GM12864 (cell line): ENCODE data around the gene TMEM200A.

Experiments
- DNase-seq: peaks from one replicate; pipeline ENCODE4 v3.0.0-alpha.2; 2011; ENCODE audit warnings: low read depth
- H3K4me3 ChIP-seq: 2 replicates; pipeline ENCODE4 v1.5.1; 2011; ENCODE audit warnings: mild to moderate bottlenecking, low read depth, low read length, control low read depth
- TF ChIP-seq, protein P1 (sequence below): IDR thresholded peaks from 2 replicates; pipeline ENCODE4 v1.5.1; 2011; ENCODE audit warnings: low read depth, mild to moderate bottlenecking, moderate library complexity, low read length, control low read depth, inconsistent platforms; ENCODE audit errors: missing control alignments

TMEM200A gene

DNA sequence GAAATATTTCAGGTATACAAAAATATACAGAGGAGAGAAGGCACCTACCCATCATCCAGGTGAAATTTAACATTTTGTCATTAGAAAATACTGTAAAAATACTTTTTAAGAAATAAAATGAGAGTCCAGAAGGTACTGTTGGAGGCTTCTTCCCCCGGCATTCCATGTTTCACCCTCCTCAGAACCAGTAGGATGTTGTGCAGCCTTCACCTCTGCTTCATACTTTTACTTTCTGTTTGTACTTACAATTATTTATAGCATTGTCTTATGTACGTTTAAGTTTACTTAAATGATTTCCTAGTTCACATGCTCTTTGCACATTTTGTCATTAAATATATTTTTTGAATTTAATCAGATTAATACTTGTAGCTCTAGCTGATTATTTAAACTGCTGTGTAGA, 30.9 kb downstream of the TMEM200A start:
- no peak overlapping the region for H3K4me3 ChIP-seq
- TF ChIP-seq, protein P1, sequence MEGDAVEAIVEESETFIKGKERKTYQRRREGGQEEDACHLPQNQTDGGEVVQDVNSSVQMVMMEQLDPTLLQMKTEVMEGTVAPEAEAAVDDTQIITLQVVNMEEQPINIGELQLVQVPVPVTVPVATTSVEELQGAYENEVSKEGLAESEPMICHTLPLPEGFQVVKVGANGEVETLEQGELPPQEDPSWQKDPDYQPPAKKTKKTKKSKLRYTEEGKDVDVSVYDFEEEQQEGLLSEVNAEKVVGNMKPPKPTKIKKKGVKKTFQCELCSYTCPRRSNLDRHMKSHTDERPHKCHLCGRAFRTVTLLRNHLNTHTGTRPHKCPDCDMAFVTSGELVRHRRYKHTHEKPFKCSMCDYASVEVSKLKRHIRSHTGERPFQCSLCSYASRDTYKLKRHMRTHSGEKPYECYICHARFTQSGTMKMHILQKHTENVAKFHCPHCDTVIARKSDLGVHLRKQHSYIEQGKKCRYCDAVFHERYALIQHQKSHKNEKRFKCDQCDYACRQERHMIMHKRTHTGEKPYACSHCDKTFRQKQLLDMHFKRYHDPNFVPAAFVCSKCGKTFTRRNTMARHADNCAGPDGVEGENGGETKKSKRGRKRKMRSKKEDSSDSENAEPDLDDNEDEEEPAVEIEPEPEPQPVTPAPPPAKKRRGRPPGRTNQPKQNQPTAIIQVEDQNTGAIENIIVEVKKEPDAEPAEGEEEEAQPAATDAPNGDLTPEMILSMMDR: no peak
- no peak for DNase-seq

DNA sequence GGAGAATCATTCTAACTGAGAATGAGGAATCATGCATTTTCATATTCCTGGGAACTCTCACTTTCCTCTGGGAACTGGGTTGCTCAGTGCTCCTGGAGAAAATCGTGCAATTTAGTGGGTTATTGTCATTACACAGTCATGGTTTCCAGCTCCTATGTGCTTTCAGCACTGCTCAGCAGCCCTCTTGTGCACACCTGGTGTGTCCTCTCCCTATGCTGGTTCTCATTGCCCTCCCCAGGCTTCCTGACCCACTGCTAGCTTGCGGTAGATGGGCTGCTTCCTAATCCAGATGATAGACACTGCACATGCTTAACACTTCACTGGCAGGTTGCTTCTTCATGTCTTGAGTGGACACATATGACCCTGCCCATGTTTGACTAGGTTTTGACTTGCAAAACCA, 39.7 kb downstream of the TMEM200A start:
- no peak for DNase-seq
- no peak overlapping the region for H3K4me3 ChIP-seq
- TF ChIP-seq, protein P1: no peak

DNA sequence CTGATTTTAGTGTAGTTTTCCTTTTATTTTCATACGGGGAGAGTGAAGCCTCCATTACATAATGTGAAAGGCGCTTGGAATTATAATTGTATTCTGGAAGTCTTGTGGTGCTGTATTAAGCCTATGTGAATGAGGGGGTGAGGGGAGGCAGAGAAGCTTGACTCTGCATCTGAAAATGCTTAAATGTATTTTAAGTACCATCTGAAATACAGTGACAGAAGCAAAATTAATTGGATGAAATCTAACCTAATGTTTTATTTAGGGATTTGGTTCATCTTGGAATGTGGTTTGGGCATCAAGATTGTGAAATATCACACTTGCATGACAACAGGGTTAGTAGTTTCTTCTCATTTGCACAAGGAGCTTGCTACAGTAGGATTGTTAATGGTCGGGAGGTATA, 41.2 kb downstream of the TMEM200A start:
- TF ChIP-seq, protein P1: no peak
- H3K4me3 ChIP-seq: no peak overlapping the region
- DNase-seq: no peak

DNA sequence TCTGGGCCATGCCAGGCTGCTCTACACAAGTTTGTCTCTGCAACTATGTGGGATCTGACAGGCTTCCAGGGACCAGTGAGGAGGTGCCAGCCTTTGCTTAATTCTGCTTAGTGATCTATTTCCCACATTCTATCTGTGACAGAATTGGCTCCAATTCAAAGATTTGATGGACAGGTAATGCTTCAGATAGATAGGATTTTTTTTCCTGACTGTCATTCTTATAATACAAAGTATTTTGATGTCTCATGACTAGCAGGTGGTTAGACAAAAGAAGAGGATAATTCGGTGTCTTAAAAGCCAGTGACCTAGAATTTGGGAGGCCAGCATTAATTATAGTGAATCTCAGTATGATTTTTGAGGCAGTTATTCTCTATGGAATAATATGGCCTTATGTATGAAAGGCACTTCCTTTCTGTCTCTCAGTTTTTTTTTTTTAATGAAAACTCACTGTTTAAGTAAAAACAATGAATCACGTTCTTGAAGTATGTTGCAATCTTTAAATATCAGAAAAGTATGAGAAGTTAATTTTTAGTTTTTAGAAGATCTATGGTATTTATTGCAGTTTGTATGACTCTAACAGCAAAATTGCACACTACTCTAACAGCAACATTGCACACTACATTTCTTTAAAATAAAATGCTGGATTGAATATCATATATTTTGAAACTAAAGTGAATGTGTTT, 43.7 kb downstream of the TMEM200A start:
- H3K4me3 ChIP-seq: no peak overlapping the region
- TF ChIP-seq, protein P1: no peak
- no peak for DNase-seq

DNA sequence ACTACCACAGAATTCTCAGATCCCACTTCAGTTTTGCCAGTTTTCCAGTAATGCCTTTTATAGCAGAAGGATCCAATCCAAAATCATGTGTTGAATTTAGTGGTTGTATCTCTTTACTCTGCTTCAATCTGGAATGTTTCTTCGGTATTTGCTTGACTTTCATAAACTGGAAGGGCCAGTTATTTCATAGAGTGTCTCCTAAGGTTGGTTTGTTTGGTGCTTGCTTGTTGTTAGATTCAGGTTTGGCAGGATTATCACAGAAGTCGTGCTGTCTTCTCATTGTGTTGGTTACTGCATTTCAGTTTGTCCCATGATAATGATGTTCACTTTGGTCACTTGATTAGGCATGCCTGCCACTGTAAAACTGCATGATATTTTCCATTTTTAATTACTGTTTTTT, 45.7 kb downstream of the TMEM200A start:
- TF ChIP-seq, protein P1: no peak
- no peak for DNase-seq

DNA sequence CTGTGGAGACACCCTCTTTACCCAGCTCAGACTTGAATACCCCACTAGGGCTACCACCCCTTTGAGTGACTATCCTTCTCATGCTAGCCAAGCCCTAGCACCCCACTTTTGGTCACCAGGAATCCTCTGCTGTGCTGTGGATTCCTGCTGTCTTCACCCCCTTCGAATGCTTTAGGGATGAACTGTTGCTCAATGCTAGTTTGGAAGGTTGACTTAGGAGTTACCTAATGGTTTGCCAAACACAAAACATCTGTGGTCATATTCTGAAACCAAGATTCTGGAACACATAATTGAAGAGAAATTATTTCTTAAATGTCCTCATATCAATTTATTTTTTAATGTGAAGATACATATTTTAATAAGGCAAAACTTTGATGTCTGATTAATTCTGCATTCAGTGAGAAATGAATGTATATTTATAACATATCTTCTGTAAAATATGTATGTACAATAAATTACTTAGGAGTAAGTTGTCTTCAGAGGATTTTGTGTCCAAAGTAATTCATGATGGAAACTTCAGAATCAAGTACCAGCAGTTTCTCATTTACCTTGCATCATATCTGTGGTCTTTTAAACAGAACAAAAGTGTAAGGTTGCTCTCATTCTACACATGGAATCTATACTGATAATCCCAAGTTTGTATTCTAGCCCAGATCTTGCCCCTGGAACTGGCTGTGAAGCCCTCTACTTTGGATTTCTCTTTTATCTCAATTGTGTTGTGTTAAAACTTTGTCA, 46.9 kb downstream of the TMEM200A start:
- TF ChIP-seq, protein P1: no peak
- DNase-seq: no peak
- no peak overlapping the region for H3K4me3 ChIP-seq

More for the DNA sequence above, 45.7 kb downstream of the TMEM200A start:
- no peak overlapping the region for H3K4me3 ChIP-seq
